Measurements from ENCODE around the gene PRKAG2.

The PRKAG2 gene

DNA sequence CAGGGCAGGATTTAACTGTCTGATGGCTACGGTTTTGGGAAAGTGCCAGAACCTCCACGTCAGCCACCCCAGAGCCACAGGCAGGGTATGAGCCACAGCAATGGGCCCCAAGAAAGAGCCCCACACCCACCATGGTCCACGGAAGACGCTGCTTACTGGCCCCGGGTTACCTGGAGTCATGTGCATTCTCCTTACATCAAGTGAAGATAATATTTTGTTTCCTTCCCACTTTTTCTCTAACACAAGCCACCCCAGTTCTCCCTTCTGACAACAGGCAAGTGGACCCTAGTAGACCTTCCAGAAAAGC, 67.1 kb downstream of the PRKAG2 start:
- no peak overlapping the region for H3K27ac ChIP-seq (ENCODE audit: low read length)
- no peaks in the 10 kb centered on the region for H3K4me1 ChIP-seq (ENCODE audit: low read length)
- H3K79me2 ChIP-seq (ENCODE audit: low read length) = no peaks in the 10 kb centered on the region
- no peaks in the 10 kb centered on the region for H4K20me1 ChIP-seq (ENCODE audit: insufficient read depth, low read length)
- H3K27me3 ChIP-seq (ENCODE audit: low read depth, low read length) = peaks cover 19% of the 10 kb centered on the region
- H3K4me3 ChIP-seq (ENCODE audit: low read length) = no peak overlapping the region
- no peaks in the 10 kb centered on the region for H3K36me3 ChIP-seq (replicated peaks; ENCODE audit: low read depth, low read length)
- TF ChIP-seq EZH2phosphoT487 (IDR thresholded peaks at IDR 0.05; ENCODE audit: low read depth) = no peak
- TF ChIP-seq, protein P1, sequence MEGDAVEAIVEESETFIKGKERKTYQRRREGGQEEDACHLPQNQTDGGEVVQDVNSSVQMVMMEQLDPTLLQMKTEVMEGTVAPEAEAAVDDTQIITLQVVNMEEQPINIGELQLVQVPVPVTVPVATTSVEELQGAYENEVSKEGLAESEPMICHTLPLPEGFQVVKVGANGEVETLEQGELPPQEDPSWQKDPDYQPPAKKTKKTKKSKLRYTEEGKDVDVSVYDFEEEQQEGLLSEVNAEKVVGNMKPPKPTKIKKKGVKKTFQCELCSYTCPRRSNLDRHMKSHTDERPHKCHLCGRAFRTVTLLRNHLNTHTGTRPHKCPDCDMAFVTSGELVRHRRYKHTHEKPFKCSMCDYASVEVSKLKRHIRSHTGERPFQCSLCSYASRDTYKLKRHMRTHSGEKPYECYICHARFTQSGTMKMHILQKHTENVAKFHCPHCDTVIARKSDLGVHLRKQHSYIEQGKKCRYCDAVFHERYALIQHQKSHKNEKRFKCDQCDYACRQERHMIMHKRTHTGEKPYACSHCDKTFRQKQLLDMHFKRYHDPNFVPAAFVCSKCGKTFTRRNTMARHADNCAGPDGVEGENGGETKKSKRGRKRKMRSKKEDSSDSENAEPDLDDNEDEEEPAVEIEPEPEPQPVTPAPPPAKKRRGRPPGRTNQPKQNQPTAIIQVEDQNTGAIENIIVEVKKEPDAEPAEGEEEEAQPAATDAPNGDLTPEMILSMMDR (IDR thresholded peaks at IDR 0.05; ENCODE audit: low read depth, low read length) = no peak
- no peak overlapping the region for H3K4me2 ChIP-seq (ENCODE audit: low read length)
- H2AFZ ChIP-seq (ENCODE audit: low read depth, low read length) = no peak overlapping the region
- H3K9ac ChIP-seq (ENCODE audit: low read length) = no peak overlapping the region
- no peaks in the 10 kb centered on the region for H3K9me3 ChIP-seq (ENCODE audit: insufficient read depth, low read length)

DNA sequence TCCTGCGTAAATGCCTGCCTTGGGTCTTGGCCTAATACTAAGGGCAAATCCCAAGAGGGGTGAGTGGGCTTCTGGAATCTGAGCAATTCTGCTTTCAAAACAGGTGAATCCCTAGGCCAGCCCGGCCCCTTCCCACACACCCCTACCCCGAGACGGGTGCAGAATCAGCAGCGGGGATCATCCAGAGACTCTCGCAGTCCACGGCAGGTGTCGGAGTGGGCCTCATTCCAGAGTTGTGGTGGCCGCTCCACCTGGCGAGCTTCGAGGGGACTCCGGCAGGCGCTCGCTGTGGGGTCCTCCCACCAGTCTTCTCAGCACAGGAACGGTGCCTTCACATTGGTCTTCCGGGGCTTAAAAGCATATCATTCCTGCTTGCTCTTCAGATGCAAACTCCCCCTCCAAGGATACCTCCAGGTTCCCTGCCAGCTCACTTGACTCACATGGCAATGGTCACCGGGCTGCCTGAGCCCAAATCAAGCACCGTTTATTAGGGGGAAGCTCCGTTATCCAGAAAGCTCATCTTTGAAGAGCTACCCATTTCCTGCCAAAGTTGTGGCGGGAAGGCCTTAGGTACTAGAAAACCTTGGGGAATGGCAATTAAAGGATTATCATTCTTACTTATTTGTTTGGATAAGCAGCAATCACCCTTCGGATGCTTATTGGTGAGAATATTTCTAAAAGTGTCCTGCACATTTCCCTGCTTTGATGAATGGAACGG, 67.6 kb downstream of the PRKAG2 start:
- no peak overlapping the region for H3K4me2 ChIP-seq (ENCODE audit: low read length)

DNA sequence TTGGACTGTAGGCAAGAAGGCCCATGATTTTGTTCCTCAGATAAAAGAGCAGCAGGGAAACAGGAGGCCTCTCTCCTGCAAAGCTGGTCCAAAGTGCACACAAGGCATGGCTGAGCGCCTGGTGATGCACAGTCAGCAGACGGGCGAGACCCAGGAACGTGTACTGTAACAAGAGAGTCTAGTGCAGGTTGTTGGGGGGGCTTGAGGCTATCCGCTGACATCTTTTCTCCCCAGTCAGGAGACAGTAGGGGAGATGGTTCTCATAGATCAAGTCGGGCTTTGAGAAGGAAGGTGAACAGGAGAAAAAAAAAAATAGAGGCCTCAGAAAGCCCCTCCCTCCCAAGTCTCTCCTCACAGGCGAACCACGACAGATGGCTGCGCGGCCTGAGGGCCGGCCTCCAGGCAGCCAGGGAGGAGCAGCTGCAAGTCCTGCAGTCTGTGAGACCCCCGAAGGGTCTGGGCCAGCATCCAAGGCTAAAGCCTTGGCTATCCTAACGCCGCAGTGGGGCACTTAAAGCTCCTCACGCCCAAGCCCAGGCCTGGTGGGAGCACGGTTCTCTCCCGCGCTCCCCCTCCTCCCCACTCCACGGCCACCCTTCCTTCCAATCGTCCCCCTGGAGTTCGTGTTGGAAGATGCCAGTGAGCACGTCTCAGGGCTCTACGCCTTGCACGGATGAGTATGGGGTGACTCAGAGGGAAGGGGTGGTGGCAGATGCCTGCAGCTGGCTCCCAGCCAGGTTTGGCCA, 68.3 kb downstream of the PRKAG2 start:
- Histone ChIP-seq H2AFZ (ENCODE audit: low read depth, low read length) (no peak overlapping the region), H4K20me1 (ENCODE audit: insufficient read depth, low read length) (no peaks in the 10 kb centered on the region), H3K79me2 (ENCODE audit: low read length) (no peaks in the 10 kb centered on the region), H3K4me1 (ENCODE audit: low read length) (no peaks in the 10 kb centered on the region), H3K36me3 (replicated peaks; ENCODE audit: low read depth, low read length) (no peaks in the 10 kb centered on the region), H3K27me3 (ENCODE audit: low read depth, low read length) (peaks cover 24% of the 10 kb centered on the region), H3K27ac (ENCODE audit: low read length) (no peak overlapping the region), H3K9ac (ENCODE audit: low read length) (no peak overlapping the region), H3K9me3 (ENCODE audit: insufficient read depth, low read length) (no peaks in the 10 kb centered on the region), H3K4me2 (ENCODE audit: low read length) (no peak overlapping the region), H3K4me3 (ENCODE audit: low read length) (no peak overlapping the region)
- no peak for TF ChIP-seq EZH2phosphoT487 (IDR thresholded peaks at IDR 0.05; ENCODE audit: low read depth)
- TF ChIP-seq, protein P1 (IDR thresholded peaks at IDR 0.05; ENCODE audit: low read depth, low read length) = no peak

More for the DNA sequence above, 67.6 kb downstream of the PRKAG2 start:
- Histone ChIP-seq H3K4me1 (ENCODE audit: low read length) (no peaks in the 10 kb centered on the region), H3K79me2 (ENCODE audit: low read length) (no peaks in the 10 kb centered on the region), H3K9ac (ENCODE audit: low read length) (no peak overlapping the region), H3K27ac (ENCODE audit: low read length) (no peak overlapping the region), H3K36me3 (replicated peaks; ENCODE audit: low read depth, low read length) (no peaks in the 10 kb centered on the region), H4K20me1 (ENCODE audit: insufficient read depth, low read length) (no peaks in the 10 kb centered on the region), H3K27me3 (ENCODE audit: low read depth, low read length) (peaks cover 24% of the 10 kb centered on the region), H2AFZ (ENCODE audit: low read depth, low read length) (no peak overlapping the region), H3K4me3 (ENCODE audit: low read length) (no peak overlapping the region), H3K9me3 (ENCODE audit: insufficient read depth, low read length) (no peaks in the 10 kb centered on the region)
- TF ChIP-seq, protein P1 (IDR thresholded peaks at IDR 0.05; ENCODE audit: low read depth, low read length) = no peak
- TF ChIP-seq EZH2phosphoT487 (IDR thresholded peaks at IDR 0.05; ENCODE audit: low read depth) = no peak

DNA sequence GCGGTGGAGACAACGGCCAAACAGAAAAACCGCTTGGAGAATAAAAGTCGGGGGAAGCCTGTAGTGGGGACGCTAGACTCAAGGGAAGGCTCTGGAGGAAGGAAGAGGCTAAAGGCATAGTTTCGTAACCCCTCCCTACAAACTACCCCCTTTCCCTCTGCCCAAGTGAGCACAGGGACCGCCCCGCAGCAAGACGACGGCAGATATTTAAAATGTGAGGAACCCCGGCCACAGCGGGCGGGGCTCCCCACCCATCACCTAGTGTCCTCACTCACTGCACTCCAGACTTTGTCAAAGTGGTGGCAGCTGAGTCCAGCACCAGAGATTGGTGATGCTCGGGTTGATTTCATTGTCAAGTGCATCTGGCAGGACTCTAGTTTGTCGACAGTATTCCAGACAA, 69.1 kb downstream of the PRKAG2 start:
- Histone ChIP-seq H4K20me1 (ENCODE audit: insufficient read depth, low read length) (no peaks in the 10 kb centered on the region), H3K36me3 (replicated peaks; ENCODE audit: low read depth, low read length) (no peaks in the 10 kb centered on the region), H3K27ac (ENCODE audit: low read length) (no peak overlapping the region), H2AFZ (ENCODE audit: low read depth, low read length) (no peak overlapping the region), H3K4me2 (ENCODE audit: low read length) (no peak overlapping the region), H3K4me1 (ENCODE audit: low read length) (no peaks in the 10 kb centered on the region), H3K9me3 (ENCODE audit: insufficient read depth, low read length) (no peaks in the 10 kb centered on the region), H3K27me3 (ENCODE audit: low read depth, low read length) (peaks cover 24% of the 10 kb centered on the region), H3K4me3 (ENCODE audit: low read length) (no peak overlapping the region), H3K9ac (ENCODE audit: low read length) (no peak overlapping the region), H3K79me2 (ENCODE audit: low read length) (no peaks in the 10 kb centered on the region)
- TF ChIP-seq EZH2phosphoT487 (IDR thresholded peaks at IDR 0.05; ENCODE audit: low read depth) = no peak
- TF ChIP-seq, protein P1 (IDR thresholded peaks at IDR 0.05; ENCODE audit: low read depth, low read length) = no peak
